B cell (primary cell): Measurements from ENCODE around the gene ATN1. TPM values are rescaled to one million over a fixed set of nuclear protein-coding genes. Genes with fewer than 3 reads are reported as not detected.

Source experiments
- ATAC-seq: fragments of 200-7000 bp; cut with Tn5 transposase; one replicate; pipeline ENCODE4 v1.10.0; 2021; ENCODE audit warnings: low read depth, mild to moderate bottlenecking, moderate number of reproducible peaks, moderate library complexity
- CTCF ChIA-PET: fragments of 350-600 bp; sonication (Branson Sonifier 250); formaldehyde crosslinking; loops from one replicate; lab custom pipeline; 2021; ENCODE audit warnings: antibody characterized with exemption, inconsistent platforms; lab: Charles Lee
- POLR2A ChIA-PET: fragments of 350-600 bp; sonication (Branson Sonifier 250); formaldehyde crosslinking; loops from one replicate; lab custom pipeline; 2021; ENCODE audit warnings: antibody characterized with exemption; lab: Charles Lee
- DNase-seq: peaks from one replicate; pipeline ENCODE4 v3.0.0; 2013
- H2AFZ ChIP-seq: 2 replicates; pipeline ENCODE4 v1.6.1; 2012; ENCODE audit warnings: mild to moderate bottlenecking, low read depth, low read length; ENCODE audit not compliant: insufficient read depth, poor library complexity, severe bottlenecking
- H3K27ac ChIP-seq, 2 donors: 1 replicate in 1 of 2; 2 replicates in 1 of 2; pipeline ENCODE4 v1.5.1; 2012 to 2013; ENCODE audit warnings: low read length in 2 of 2, mild to moderate bottlenecking in 2 of 2, moderate library complexity in 1 of 2
- H3K27me3 ChIP-seq, 4 experiments: fragments of 200-600 bp in 1 of 4; sonication (generic) in 1 of 4; replicated peaks in 1 of 4; 1 replicate in 2 of 4; 2 replicates in 2 of 4; pipeline versions ENCODE4 v1.6.1 to v1.7.0; 2013 to 2016; ENCODE audit warnings: low read length in 3 of 4, mild to moderate bottlenecking in 2 of 4, mixed read lengths in 1 of 4, moderate library complexity in 1 of 4; ENCODE audit not compliant: insufficient read depth in 4 of 4, control insufficient read depth in 3 of 4; ENCODE audit errors: control extremely low read depth in 1 of 4
- H3K36me3 ChIP-seq, 2 experiments: replicated peaks in 1 of 2; 1 replicate in 1 of 2; 2 replicates in 1 of 2; pipeline versions ENCODE4 v1.6.1 to v1.7.1; 2013; ENCODE audit warnings: low read length in 1 of 2; ENCODE audit not compliant: insufficient read depth in 2 of 2, control insufficient read depth in 1 of 2; ENCODE audit errors: control extremely low read depth in 1 of 2, extremely low read depth in 1 of 2
- H3K4me1 ChIP-seq, 2 donors: fragments of 200-600 bp in 1 of 2; sonication (generic) in 1 of 2; 1 replicate in 1 of 2; 2 replicates in 1 of 2; pipeline versions ENCODE4 v1.5.1 to v1.6.1; 2013 to 2017; ENCODE audit warnings: low read length in 2 of 2; ENCODE audit not compliant: control insufficient read depth in 2 of 2, insufficient read depth in 2 of 2
- H3K4me2 ChIP-seq: replicated peaks from 2 replicates; pipeline ENCODE3; 2012; ENCODE audit warnings: mild to moderate bottlenecking, low read depth, low read length; ENCODE audit not compliant: poor library complexity, severe bottlenecking
- H3K4me3 ChIP-seq, 5 experiments: fragments of 200-600 bp in 1 of 5; sonication (generic) in 1 of 5; 1 replicate in 3 of 5; 2 replicates in 2 of 5; pipeline versions ENCODE4 v1.5.1 to v1.7.0; 2011 to 2016; ENCODE audit warnings: low read length in 4 of 5, mild to moderate bottlenecking in 4 of 5, low read depth in 2 of 5, control low read depth in 1 of 5, moderate library complexity in 1 of 5; ENCODE audit not compliant: insufficient read depth in 1 of 5; ENCODE audit errors: control extremely low read depth in 1 of 5, extremely low read depth in 1 of 5
- H3K79me2 ChIP-seq: fragments of 200-600 bp; sonication (generic); one replicate; pipeline ENCODE4 v1.6.0; 2016; ENCODE audit warnings: low read length; ENCODE audit not compliant: control insufficient read depth, insufficient read depth
- H3K9ac ChIP-seq: fragments of 200-600 bp; sonication (generic); 2 replicates; pipeline ENCODE4 v1.6.1; 2017; ENCODE audit warnings: mild to moderate bottlenecking, low read length, moderate library complexity
- H3K9me3 ChIP-seq, 3 donors: one replicate each; pipeline versions ENCODE4 v1.6.1 to v1.7.1; 2013; ENCODE audit warnings: low read length in 2 of 3; ENCODE audit not compliant: control insufficient read depth in 2 of 3, insufficient read depth in 1 of 3; ENCODE audit errors: control extremely low read depth in 1 of 3
- H4K20me1 ChIP-seq: 2 replicates; pipeline ENCODE4 v1.6.0; 2012; ENCODE audit warnings: mild to moderate bottlenecking, low read length; ENCODE audit not compliant: insufficient read depth, control insufficient read depth, poor library complexity, severe bottlenecking
- H3K27ac Mint-ChIP-seq: one replicate; pipeline ENCODE4 v1.8.0; 2021; ENCODE audit warnings: mixed read lengths
- H3K27me3 Mint-ChIP-seq: one replicate; pipeline ENCODE4 v1.8.0; 2021; ENCODE audit warnings: mixed read lengths
- H3K4me1 Mint-ChIP-seq: one replicate; pipeline ENCODE4 v1.8.0; 2021; ENCODE audit warnings: mixed read lengths
- H3K4me3 Mint-ChIP-seq: one replicate; pipeline ENCODE4 v1.8.0; 2021; ENCODE audit warnings: mixed read lengths
- H3K9me3 Mint-ChIP-seq: one replicate; pipeline ENCODE4 v1.8.0; 2022; ENCODE audit warnings: mixed read lengths; ENCODE audit not compliant: insufficient read depth
- CTCF ChIP-seq: fragments of 200-600 bp; IDR thresholded peaks from one replicate; pipeline ENCODE4 v1.8.0; 2022; ENCODE audit warnings: antibody characterized with exemption, mild to moderate bottlenecking
- EZH2 ChIP-seq: IDR thresholded peaks from 2 replicates; pipeline ENCODE4 v1.6.1; 2012; ENCODE audit warnings: borderline replicate concordance, low read depth, mild to moderate bottlenecking, moderate library complexity, low read length; ENCODE audit not compliant: insufficient read depth, poor library complexity, severe bottlenecking
- WGBS: methylation state at CpG from one replicate; pipeline ENCODE4 v1.1.5; 2013; ENCODE audit warnings: missing lambda C conversion rate; ENCODE audit not compliant: insufficient coverage; 5-methylcytosine and 5-hydroxymethylcytosine counted together
- intact Hi-C: fragments of 100-400 bp; cut with micrococcal nuclease; formaldehyde crosslinking; loops from one replicate; pipeline ENCODE4 v1.10.0; 2022
- polyA plus RNA-seq: library from polyadenylated mRNA; depleted of rRNA; stranded (reverse); fragments of >200 nt; gene quantifications from 2 replicates; pipeline ENCODE4 v1.2.3, GENCODE V29; 2012
- total RNA-seq, 2 donors: library from RNA; stranded (reverse); fragments of 120-200 nt in 1 of 2; gene quantifications; 1 replicate in 1 of 2; 2 replicates in 1 of 2; pipeline versions ENCODE4 v1.2.3 to v1.2.4, GENCODE V29; 2013 to 2022

ATN1 gene
- total and polyA plus RNA-seq, 2 donors (not counting 1 experiment from before 2014, with no cell fraction given) = 21.0 to 50.8 TPM

DNA sequence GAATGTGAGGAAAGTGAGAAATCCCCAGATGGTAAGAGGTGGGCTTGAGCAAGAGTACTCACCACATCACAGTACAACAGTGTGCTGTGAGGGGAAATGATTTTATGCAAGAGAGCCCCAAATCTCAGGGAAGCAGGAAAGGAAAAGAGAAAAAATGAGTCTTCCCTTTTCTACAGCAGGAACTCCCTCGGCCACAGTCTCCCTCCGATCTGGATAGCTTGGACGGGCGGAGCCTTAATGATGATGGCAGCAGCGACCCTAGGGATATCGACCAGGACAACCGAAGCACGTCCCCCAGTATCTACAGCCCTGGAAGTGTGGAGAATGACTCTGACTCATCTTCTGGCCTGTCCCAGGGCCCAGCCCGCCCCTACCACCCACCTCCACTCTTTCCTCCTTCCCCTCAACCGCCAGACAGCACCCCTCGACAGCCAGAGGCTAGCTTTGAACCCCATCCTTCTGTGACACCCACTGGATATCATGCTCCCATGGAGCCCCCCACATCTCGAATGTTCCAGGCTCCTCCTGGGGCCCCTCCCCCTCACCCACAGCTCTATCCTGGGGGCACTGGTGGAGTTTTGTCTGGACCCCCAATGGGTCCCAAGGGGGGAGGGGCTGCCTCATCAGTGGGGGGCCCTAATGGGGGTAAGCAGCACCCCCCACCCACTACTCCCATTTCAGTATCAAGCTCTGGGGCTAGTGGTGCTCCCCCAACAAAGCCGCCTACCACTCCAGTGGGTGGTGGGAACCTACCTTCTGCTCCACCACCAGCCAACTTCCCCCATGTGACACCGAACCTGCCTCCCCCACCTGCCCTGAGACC lies 7.8 kb downstream of the ATN1 start:
- Histone ChIP-seq H3K36me3 (peaks cover 0 to 16% of the 10 kb centered on the region in 2 experiments), H3K27me3 (no peaks in the 10 kb centered on the region), H3K9me3 (no peaks in the 10 kb centered on the region), H3K9ac (no peak overlapping the region), H3K79me2 (peaks cover 20% of the 10 kb centered on the region), H3K4me2 (peak overlapping the region; percentile 97), H3K27ac (peak overlapping the region; percentile 88 to 91), H3K4me3 (no peak overlapping the region), H4K20me1 (no peaks in the 10 kb centered on the region), H2AFZ (no peak overlapping the region), H3K4me1 (peaks cover 17 to 27% of the 10 kb centered on the region in 2 donors)
- no peaks in the 10 kb centered on the region for H3K27me3 Mint-ChIP-seq
- peaks cover 39% of the 10 kb centered on the region for H3K4me1 Mint-ChIP-seq
- H3K4me3 Mint-ChIP-seq = peak overlapping the region; percentile 41
- ChIA-PET POLR2A (interaction anchor here (4.4 to 18.5 kb wide), 2 partner anchors 9 to 23 kb away, joined by 37 to 662 read pairs; partner anchors contain the start of genes ATN1 and PTPN6), CTCF (interaction anchor here (1.0 to 3.6 kb wide), 6 partner anchors 9 to 63 kb away, joined by 3 to 19 read pairs (median 7); partner anchors contain the start of genes C12orf57, RNU7-1 and SPSB2)
- H3K9me3 Mint-ChIP-seq = no peaks in the 10 kb centered on the region
- WGBS = 91% methylated on average over 11 of the region's 14 CpGs
- no peak for TF ChIP-seq CTCF
- no peak for TF ChIP-seq EZH2
- H3K27ac Mint-ChIP-seq = peak overlapping the region; percentile 97
- DNase-seq (no peak), ATAC-seq (no peak)
- intact Hi-C loops = loop anchor here (2.0 to 5.0 kb wide), 2 partner anchors 83 kb away; partner anchors contain the start of genes CDCA3, LPCAT3 and USP5
